Inflammatory macrophage treated with lipopolysaccharide for 4 hours (primary cell): Measurements from ENCODE around the gene PTPRE.

ENCODE experiments used
- DNase-seq: peaks from one replicate; pipeline ENCODE4 v3.0.0-alpha.2; 2020

The PTPRE gene

DNA sequence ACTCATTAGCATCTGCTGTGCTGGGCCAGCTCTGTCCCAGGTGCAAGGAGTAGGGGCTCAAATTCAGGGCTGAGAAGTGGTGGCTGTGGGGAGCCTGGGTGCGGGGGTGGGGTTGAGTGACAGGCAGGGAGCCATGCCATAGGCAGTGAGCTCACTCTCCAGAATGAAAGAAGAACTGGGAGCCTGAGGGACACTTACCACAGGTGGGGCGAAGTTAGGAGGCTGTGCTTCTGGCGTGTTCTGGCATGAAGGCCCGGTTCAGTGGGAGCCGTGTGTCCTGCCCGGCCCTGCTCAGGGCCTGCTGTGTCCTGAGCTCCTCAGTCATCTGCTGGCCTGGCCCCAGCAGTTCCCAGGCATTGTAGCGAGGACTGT lies 156.8 kb downstream of the PTPRE start:
- peak; percentile 78 for DNase-seq

DNA sequence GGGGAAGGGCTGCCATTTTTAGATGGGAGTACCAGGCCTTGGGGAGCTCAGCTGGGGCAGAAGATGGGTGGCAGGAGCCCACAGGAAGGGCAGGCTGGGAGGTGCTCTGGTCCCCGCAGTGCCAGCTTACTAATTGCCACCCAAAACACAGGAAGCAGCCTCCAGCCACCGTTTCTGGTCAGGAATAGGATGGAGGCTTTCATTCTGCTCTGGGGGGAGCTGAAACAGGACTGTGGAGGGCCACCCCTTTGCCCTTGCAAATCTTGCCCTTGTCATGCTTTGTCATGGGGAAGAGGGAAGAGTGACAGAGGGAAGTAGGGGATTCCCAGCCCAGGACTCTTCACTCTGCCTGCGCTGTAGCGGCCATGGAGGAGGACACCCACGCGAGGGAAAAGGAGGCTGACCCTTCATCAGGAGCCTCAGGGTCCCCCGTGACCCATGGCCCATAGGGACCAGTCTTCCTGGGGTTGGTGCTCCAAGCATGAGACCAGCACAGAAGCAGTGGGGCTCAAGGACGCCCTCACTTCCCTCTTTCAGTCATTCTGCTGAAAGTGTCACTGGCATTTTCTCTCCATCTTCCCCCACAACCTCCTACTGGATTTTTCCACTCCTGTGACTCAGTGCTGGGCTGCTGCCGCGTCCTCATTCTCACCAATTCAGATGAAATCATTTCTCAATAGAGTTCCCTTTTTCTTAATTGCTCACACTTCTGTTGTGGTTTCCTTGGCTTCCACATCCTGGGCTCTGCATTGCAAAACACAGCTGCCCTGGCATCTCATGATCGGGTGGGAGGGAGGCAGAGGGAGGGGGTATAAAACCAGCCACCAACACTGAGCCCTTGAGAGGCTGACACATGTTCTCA lies 157.4 kb downstream of the PTPRE start:
- peak; percentile 99 for DNase-seq

DNA sequence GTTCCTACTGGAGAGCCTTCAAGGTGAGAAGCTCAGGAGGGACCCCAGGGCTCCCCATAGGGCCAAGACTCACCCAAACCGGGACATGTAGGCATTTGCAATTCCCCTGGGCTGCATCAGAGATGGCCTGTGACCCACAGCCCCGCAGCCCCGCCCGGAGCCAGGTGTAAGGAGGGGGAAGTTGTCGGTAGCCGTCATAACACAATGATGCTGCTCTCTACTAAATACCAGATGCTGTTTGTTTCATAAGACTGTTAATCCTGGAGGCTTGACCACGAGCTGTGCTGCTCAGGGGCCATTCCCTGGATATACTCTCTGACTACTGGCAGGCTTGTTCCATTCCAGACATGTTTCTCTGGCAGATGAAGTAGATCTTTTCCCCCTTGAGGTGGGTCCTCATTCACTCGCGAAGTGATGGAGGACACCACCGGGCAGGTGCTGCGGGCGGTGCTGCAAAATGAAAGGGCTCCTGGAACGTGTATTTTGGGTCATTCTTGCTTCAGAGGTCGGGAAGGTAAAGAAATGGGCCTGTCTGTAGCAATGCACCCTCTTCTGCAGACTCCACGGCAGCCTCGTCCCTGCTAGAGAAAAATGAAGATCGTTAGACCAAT lies 158.2 kb downstream of the PTPRE start:
- no peak for DNase-seq

DNA sequence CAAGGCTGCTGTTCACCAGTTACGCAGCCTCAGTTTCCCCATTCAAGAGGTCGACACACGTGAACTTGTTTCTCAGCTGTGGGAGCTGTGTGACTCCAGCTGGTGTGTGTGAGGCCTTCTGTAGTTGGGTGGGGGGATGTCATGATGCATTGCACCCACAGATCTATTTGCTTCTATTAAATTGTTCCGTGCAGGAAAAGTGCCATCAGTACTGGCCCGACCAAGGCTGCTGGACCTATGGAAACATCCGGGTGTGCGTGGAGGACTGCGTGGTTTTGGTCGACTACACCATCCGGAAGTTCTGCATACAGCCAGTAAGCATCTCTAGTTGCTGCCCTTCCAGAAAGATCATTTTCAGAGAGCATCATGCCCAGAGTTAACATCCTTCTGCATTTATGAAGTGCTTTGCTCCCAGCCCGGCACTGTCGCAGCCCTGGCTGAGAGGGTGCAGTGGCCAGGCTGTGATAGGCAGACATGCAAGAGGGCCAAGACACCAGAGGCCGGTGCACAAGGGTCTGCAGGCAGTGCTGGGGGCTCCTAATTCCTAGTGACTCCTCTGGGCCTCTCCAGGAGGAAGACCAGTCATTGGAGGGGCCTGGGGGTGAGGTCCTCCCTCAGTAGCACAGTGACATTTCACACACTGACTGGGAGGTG lies 159.1 kb downstream of the PTPRE start:
- no peak for DNase-seq

DNA sequence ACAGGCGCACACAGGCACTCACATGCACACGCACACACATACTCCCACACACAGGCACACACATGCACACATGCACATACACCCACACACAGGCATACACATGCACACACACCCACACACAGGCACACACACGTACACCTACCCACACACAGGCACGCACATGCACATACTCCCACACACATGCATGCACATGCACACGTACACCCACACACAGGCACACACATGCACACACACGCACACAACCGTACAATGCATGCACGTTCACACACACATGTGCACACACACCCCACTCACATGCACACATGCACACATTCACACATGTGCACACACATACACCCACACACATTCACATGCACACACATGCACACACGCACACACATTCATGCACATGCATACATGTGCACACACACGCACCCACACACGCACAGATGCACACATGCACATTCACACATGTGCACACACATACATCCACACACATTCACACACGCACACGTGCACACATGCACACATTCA lies 160.0 kb downstream of the PTPRE start:
- no peak for DNase-seq

DNA sequence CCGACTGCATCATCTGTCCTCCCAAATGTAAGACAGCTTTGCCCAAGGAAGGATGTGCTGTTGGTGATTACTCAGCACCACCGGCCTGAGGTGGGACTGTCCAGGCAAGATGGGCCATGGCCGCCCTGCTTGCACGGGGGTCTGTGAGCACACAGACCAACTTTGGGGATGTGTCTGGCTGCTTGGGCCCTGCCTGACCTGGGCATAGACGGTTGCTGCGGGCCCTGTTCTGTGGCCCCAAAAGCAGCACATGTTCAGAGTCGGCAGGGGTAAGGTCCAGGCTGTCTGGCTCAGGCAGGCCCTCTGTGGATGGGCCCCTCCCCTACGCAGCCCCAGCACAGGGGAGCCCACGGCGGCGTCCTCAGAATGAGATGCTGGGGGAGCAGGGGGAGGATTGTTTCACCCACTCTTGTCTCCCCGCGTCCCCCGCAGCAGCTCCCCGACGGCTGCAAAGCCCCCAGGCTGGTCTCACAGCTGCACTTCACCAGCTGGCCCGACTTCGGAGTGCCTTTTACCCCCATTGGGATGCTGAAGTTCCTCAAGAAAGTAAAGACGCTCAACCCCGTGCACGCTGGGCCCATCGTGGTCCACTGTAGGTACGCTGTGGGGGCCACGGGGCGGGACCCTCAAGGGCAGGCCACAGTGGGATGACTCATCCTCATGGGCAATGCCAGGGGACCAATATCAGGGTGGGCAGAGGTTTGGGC lies 160.9 kb downstream of the PTPRE start:
- no peak for DNase-seq

DNA sequence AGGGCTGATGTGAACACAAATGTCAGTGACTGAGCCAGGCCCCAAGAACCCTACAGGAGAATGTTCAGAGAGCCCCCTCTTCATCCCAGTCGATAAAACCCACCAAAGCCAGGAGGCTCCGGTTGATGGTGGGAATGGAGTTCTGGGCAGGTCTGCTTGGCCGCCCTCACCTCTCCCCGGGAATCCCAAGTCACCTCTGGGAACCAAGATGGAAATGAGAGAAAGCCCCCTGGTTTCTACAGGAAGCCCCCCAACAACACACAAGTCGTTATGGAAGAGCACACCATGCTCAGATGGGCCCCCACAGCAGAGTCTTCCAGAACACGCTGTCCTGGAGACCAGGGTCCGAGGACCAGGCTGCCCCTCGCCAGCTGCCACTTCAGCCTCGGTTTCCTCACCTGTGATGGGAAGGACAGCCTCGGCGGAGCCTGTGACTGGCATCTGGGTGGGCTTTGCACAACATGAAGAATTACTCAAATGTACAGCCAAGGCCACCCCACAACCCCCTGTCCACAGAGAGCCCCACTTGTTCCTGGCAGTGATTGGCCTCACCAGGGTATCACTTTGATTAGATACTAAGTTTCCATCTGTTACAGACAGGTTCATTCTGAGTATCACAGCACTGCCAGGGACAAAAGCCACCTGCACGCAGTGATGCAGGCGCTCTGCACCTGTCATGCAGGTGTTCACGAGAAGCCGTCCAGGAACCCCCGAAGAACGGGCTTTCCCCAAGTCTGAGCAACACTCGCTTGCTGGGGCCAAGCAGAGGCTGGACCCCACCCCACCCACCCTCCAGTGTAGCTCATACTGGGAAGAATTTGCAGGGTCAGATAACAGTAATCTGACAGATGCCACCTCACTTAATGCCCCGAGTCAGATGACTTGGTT lies 161.7 kb downstream of the PTPRE start:
- no peak for DNase-seq

DNA sequence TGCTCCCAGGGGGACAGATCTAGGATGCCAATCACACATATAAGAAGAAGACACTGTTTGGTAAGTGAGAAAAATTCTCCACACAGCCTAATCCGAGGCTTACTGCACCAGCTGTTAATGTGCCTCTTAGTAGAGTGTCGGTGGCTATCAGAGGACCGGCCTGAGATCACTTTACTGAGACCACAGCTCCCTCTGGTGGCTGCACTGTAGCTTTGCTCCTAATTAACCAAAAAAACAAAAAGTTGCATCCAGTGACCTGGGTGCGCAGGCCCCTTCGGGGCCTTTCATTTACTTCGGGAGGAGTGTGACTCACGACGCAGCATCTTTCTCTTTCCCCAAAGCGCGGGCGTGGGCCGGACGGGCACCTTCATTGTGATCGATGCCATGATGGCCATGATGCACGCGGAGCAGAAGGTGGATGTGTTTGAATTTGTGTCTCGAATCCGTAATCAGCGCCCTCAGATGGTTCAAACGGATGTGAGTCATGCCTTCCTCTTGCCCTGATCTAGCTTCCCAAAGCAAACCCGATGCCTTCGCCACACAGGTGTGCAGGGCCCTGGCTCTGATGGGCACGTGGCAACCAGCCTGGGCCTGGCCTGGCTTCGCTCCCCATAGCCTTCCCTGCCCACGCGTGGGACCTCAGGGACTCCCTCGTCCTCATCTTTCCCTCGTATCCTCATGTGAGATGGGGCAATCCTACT lies 162.6 kb downstream of the PTPRE start:
- peak; percentile 69 for DNase-seq

DNA sequence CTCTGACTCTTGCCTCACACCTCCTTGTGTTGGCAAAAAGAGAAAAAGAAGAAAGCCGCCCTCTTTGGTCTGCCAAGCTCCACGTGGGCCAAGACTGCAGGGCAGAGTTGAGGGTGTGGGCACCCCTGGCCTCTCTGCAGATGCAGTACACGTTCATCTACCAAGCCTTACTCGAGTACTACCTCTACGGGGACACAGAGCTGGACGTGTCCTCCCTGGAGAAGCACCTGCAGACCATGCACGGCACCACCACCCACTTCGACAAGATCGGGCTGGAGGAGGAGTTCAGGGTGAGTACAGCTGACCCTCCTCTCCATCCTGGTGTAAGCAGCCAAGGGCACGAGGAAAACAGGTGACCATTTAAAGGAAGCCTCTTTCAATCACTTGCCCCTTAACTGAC lies 163.3 kb downstream of the PTPRE start:
- no peak for DNase-seq

DNA sequence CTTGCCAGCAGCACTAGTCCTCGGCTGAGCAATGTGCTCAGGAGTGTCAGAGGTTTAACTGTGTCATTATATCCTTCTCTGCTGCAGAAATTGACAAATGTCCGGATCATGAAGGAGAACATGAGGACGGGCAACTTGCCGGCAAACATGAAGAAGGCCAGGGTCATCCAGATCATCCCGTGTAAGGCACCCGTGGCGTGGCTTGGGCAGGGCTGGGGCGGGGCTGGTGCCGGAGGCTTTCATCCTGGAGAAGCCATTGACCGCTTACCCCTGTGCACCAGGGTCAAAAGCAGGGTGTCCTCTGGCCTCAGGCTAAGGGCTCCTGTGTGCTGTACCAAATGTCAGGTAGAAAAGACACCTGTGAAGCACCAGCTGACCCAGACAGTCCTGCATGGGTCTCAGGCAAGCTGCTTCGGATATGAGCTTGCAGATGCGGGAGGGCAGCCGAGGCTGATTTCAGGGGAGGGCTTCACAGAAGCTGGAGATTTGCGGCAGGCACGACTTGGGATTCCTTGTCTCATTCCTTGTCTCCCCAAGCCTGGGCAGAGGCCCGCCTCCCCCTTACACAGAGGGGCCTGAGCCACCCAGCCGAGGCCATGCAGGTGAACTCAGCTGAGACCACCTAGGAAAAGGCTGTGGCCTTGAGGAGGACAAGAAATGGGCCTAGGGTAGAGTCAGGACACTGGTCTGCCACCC lies 164.0 kb downstream of the PTPRE start:
- no peak for DNase-seq

DNA sequence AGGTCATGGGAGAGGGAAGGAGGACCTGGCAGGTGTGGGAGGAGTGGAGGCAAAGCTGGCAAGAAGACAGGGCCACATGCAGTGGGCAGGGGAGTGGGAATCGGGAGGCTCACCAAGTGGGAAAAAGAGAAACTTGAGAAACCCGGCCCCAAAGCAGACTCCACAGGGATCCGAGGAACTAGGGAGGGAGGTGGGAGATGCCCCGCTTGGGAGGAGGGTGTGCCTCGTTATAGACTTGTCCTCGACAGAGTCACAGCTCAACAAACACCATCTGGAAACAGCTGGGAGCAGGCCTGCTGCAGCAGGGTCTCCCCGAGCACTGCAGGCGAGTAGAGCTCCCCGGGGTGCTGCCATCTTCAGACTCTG lies 164.5 kb downstream of the PTPRE start:
- no peak for DNase-seq

DNA sequence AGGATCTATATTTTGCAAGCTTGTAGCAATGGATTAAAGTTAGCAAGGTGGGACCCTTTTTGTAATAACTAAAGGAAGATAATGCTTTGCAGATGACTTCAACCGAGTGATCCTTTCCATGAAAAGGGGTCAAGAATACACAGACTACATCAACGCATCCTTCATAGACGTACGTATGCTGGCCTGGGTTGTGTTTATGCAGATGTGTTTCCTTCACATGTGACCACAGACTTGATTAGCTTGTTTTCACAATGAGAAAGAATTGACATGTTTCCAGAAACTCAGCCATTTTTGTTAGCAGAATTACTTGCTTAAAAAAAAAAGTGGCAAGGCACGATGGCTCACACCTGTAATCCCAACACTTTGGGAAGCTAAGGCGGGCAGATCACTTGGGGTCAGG lies 165.1 kb downstream of the PTPRE start:
- DNase-seq: no peak

DNA sequence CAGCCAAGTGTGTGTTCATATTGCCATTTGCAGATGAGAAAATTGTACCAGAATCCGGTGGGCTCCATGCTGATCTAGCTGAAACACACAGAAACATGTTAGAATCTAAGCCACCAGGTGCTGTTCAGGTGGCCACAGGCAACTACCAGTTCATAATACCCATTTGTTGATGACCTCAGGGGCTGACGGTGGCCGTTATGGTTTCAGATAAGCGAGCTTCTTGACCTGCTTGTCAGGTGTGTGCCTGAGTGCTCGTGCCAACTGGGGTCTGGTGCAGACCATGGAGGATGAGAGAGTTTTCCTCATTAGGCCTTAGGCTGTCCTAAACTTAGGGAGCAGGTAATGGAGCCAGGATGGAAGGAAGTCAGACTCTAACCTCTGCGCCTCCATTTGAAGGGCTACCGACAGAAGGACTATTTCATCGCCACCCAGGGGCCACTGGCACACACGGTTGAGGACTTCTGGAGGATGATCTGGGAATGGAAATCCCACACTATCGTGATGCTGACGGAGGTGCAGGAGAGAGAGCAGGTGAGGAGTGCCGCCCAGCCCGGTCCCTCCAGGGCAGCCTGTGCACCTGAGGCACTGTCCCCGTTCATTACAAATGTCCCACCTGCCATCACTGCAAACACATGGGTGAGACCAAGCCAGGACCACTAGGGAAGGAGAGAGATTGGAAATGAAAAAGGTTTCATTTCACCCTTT lies 166.2 kb downstream of the PTPRE start:
- DNase-seq: no peak

DNA sequence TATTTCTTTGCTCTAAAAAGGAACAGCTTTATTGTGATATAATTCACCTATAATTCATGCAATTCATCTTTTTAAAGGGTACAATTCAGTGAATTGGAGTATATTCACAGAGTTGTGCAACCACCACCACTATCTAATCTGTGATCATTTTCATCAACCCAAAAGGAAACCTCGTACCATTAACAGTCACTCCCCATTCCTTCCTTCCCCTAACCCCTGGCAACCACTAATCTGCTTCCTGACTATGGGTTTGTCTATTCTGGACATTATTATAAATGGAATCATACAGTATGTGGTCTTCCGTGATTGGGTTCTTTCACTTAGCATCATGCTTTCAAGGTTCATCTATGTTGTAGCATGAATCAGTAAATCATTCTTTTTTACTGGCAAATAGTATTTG lies 167.0 kb downstream of the PTPRE start:
- no peak for DNase-seq

DNA sequence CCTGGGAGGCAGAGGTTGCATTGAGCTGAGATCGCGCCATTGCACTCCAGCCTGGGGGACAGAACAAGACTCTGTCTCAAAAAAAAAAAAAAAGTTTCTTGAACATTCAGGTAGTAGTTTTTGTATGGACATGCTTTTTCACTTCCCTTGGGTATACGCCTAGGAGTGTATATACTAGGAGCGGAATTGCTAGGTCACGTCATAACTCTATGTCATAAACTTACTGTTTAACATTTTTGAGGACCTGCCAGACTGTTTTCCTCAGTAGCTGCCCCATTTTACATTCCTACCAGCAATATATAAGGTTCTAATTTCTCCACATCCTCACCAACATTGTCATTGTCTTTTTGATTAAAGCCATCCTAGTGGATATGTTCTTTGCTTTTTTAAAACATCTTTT lies 167.7 kb downstream of the PTPRE start:
- no peak for DNase-seq

DNA sequence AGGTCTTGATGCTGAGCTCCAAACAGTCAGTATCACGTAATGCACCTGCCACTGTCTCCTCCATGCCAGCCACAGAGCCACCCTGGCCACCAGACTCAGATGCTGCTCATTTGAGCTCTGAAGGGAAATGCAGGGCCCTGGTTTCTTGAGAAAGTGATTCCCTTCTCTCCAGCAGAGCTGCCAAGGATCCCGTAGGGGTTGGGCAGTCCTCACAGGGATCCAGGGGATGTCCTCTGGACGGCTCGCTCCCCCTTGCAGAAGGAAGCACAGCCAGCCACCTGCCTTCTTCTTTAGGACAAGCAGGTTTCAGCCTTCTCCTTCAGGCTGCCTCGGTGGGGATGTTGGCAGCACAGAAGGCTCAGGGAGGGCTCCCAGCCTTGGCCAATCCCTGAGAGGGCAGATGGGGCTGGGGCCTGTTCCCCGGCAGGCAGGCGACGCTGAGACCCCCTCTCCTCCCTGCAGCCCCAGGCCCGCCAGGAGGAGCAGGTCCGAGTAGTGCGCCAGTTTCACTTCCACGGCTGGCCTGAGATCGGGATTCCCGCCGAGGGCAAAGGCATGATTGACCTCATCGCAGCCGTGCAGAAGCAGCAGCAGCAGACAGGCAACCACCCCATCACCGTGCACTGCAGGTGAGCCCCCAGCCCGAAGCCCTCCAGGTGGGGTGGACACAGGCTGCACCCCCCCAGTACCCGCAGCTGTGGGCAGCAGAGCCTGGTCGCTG lies 170.4 kb downstream of the PTPRE start:
- DNase-seq: no peak

DNA sequence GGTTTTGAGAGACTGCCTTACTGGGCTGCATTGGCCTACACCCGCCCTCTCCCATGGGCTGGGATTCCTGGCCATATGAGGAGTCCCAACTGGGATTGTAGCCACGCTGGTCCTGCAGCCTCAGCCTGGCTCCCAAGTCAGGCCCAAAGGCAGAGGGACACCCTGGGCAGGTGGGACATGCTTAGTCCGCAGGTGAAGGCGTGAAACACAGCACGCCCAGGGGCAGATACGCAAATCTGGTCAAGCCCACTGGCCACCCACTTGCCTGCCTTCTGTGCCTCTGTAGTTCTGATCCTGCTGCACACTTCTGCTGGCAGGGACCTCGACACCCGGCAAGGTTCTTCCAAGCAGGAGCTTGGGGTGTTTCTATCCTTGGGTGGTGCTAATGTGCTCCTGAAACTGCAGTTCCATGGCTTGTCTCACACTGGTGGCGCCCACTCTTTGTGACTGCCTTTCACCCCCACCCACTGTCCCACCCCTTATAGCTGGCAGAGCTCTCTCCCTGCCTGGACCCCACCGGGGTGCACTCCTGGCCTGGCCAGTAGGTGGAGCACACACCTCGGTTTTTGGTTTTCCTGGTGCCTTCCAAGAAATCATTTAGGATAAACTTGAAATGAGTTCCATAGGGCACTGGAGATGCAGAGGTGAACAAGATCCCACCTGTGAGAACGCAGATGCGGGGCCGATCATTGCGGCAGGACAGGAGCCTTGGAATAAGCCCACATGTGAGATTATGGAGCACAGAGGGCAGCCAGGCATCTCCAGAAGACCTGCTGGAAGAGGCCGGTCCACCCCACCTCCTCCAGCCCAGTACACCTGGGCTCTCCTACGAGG lies 171.4 kb downstream of the PTPRE start:
- DNase-seq: peak; percentile 29

DNA sequence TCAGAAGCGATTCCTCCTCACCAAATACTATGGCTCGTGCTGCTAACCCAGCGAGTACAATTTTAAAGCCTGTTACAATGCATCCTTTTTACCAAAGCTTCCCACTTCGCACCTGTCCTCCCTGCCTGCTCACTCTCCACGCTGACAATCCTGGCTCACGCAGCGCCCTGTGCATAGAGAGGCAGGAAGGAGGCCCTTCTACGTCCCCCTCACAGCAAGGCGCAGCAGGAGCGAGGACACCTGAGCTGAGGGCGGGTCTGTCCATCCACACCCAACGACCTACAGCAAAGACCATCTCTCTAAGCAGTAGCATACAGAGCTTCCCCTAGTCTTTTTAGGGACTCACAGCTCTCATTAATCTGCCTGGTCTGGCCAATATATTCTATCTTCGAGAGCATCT lies 173.3 kb downstream of the PTPRE start:
- DNase-seq: no peak

DNA sequence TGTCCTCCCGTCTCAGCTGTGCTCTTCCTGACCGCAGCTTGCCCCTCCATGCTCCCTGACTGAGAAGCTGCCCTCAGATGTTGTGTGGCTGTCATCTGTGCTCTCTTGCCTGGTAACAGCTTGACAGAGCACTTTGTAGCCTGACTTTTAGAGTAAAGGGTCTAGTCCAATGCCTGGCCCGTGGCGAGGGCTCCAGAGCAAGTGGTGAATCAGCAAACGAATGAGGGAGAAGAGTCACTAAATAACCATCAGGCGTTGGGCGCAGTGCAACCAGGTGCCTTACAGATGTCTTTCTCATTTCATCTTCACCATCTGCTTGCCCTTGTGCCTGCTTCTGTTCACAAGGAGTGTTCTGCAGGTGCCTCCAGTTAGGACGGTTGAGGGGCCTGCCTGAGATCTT lies 173.7 kb downstream of the PTPRE start:
- DNase-seq: no peak
